GM21423 (cell line): ENCODE measurements around the gene ISCU.
"Not testable (repeated sequence)": the region's sequence is repeated elsewhere in the genome, so short reads cannot be mapped to it uniquely, and the experiment has no call there.

Experiments
- ATAC-seq: cut with Tn5 transposase; IDR thresholded peaks from one replicate; pipeline ENCODE4 v1.9.1; 2021; ENCODE audit warnings: mild to moderate bottlenecking, moderate library complexity; ENCODE audit not compliant: unreplicated experiment

ISCU gene

GRCh38 chr12:108568338-108569154 is 6.2 kb downstream of the ISCU start:
- peak; percentile 77 for ATAC-seq

- ATAC-seq, result no peak
These were observed 8.6 kb downstream of the ISCU start for GRCh38 chr12:108570743-108571608.

DNA sequence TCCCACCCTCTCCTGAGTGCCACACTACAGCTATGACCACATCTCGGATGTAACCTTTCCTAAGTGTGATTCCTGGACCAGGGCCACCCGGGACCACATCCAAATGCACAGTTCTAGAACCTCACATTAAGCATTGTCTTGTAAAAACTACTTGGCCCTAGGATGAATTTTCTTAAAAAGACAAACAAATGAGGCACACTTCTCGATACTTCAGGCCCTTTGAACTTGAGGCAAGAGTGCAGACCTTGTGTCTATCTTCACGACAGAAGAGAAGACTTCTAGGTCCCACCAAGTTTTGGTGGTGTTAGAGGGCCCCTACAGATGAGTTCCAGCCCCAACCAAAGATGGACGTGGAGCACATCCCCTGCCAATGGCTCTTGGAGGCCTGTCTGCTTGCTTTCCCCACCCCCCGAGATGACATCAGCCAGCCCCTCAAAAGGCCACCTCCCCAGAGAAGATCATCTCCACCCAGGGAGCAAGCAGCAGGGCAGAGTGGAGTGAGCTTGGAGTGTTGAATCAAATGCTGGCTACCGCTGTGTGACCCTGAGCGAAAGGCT is 9.3 kb downstream of the ISCU start:
- ATAC-seq, result no peak

DNA sequence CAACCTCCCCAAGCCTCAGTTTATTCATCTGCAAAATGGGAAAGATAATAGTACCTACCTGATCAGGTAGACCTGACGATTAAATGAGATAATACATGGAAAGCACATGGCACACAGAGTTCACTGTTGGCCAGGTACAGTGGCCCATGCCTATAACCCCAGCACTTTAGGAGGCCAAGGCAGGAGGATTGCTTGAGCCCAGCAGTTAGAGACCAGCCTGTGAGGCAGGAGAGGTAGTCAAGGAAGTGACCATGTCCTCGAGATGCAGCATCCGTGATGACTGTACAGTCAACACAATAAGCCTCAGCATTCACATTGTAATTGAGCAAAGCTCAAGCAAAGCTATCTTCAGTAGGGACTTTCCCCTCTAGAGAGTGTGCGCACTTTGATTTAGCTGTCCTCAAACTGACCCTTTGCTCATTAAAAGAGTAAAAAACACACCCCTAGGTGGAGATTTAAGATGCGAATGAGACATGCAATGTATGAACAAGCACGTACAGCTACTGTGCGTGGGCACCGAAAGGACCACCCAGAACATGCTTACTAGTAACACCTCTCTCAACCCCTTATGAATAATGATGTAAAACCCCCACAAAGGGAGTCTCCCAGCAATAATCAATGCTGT is 9.9 kb downstream of the ISCU start:
- no peak for ATAC-seq

DNA sequence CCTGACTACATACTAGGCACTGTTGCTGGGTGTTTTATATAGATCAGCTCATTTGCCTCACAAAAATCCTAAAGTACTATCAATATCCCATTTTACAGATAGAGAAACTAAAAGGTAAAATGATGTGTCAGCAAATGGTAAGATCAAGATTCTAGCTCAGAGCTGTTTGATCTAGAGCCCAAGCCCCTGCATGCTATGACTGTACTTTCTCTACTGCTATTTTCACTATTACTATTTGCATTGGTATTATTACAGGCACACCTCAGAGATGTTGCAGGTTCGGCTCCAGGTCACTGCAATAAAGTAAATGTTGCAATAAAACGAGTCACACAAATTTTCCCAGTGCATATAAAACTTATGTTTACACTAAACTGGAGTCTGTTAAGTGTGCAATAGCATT is 10.9 kb downstream of the ISCU start:
- no peak for ATAC-seq

DNA sequence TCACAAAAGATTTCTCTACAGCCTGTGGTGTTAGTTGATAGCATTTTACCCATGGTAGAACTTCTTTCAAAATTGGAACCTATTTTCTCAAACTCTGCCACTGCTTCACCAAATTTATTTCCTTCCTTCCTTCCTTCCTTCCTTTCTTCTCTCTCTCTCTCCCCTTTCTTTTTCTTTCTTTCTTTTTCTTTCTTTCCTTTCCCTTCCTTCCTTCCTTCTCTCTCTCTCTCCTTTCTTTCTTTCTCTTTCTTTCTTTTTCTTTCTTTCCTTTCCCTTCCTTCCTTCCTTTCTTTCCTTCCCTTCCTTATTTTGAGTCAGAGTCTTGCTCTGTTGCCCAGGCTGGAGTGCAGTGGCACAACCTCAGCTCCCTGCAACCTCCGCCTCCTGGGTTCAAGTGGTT is 11.9 kb downstream of the ISCU start:
- ATAC-seq, result not testable (repeated sequence)

- no peak for ATAC-seq
These were observed 13.0 kb downstream of the ISCU start for GRCh38 chr12:108575199-108575912.

DNA sequence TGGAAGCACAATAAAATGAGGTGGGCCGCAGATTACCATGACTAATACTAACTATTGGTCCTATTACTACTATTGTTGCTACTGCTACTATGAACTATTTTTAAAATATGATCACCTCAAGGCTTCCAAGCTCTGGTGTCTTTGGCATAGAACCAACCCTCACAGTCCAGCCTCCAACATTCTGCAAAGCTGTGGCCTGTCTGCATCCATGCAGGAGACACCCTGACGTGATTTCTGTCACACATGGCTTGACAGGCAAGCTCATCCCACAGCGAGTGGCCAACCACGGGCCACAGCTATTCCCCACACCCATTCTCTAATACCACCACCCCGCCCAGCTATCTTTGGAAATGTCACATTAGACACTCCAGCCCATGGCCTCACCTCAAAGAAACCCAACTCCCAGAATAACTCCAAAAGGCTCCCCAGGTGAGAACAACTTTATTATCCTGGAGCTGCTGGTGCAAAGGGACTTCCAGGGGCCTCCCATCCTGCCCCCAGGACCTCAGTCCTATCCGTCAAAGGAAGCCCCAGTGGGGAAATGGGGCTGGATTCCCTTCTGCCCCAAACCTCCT is 14.4 kb downstream of the ISCU start:
- no peak for ATAC-seq

GRCh38 chr12:108577458-108577857 is 15.1 kb downstream of the ISCU start:
- no peak for ATAC-seq

GRCh38 chr12:108578264-108578663 is 15.9 kb downstream of the ISCU start:
- no peak for ATAC-seq

DNA sequence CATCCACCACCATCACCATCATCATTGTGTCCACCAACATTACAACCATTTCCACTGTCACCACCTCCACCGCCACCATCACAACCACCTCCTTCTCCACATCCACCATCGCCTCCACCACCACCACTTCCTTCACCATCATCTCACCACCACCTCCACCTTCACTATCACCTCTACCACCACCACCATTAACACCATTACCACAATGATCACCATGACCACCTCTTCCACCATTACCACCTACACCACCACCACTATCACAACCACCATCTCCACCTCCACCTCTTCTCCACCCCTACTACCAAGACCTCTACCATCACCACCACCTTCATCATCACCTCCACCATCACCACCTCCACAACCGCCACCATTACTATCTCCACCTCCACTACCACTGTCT is 16.4 kb downstream of the ISCU start:
- ATAC-seq, result no peak

DNA sequence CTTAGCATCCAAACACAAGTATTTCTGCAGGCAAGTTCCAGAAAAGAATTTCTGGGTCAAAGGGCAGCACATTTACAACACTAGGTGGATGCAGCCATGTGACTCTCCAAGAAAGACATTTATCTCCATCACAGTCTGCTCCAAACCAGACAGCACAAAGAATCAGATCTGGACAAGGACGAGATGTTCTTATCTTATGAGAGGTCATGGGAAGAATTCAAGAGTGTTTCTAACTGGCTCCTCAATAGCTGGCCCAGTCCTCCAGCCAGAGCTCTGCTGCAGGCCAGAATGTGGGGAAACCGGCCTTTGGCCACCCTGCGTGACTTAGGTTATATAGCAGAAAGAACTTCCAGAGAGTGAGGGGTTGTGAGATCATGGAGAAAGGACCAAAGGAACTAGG is 18.1 kb downstream of the ISCU start:
- ATAC-seq, result no peak

- ATAC-seq, result no peak
These were observed 19.2 kb downstream of the ISCU start for GRCh38 chr12:108581311-108582227.

DNA sequence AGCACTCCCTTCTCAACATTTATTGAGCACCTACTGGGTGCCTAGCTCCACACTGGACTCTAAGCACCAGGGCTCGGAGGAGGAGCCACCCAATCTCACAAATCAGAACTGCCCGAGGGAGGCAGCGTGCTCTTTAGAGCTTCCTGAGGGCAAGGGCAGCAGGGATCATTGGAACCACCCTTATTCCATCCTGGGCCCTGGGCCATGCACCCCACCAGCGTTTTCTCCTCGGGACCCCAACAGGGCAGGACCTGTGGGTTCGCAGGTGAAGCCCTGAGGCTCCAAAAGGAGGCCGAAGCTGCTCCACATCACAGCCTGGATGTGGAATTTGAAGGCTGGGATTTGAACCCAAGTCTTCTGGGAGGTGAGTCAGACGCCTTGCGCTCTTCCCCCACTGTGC is 20.1 kb downstream of the ISCU start:
- ATAC-seq, result no peak

GRCh38 chr12:108582978-108583770 is 20.8 kb downstream of the ISCU start:
- ATAC-seq, result no peak

DNA sequence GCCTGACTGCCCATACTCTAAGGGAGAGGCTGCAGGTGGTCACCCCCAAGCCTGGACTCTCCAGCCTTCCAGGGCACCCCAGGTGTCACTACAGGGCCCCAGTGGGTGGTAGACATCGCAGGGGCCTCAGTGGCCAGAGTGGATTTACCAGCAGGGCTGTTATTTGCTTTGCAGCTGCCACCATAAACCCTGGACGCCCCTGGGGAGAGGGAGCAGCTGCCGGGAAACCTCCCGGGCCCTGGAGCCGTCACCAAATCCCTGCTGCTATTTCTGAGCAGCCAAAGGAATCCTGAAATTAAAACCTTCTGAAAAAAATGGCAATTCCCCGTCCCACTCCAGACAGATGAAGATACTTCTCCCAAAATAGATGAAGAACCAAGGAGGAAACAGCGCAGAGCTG is 21.6 kb downstream of the ISCU start:
- no peak for ATAC-seq

DNA sequence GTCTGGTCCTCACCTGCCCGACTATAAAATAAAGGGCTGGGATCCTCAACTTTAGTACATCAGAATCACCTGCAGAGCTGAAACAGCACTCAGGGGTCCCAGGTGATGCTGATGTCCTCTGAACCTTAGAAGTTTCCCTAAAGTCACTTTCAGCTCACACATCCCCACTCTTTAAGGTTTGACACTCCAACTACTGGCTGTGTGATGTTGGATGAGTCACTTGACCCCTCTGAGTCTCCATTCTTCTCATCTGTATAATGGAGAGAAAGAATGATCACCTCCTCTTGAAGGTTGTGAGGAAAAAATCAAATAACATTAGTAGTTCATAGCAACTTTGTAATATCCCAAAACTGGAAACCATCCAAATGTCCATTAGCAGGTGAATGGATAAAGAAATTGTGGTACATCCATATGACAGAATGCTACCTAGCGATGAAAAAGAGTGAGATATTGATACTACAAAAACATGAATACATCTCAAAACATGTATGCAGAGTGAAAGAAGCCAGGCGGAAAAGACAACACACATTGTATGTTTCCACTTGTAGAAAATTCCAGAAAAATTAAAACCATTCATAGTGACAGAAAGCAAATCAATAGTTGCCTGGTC is 22.2 kb downstream of the ISCU start:
- no peak for ATAC-seq

GRCh38 chr12:108585864-108586263 is 23.5 kb downstream of the ISCU start:
- no peak for ATAC-seq
